CD14-positive monocyte (primary cell): ENCODE measurements around the gene PEX11A. TPM values are rescaled to one million over a fixed set of nuclear protein-coding genes. Genes with fewer than 3 reads are reported as not detected.

Source experiments
- DNase-seq, 3 donors: peaks; one replicate each; pipeline ENCODE4 v3.0.0-alpha.2; 2011 to 2022
- H2AFZ ChIP-seq: 2 replicates; pipeline ENCODE4 v1.6.0; 2012; ENCODE audit warnings: mild to moderate bottlenecking, low read depth, low read length, inconsistent platforms; ENCODE audit not compliant: insufficient read depth, poor library complexity, severe bottlenecking
- H3K27ac ChIP-seq, 2 donors: 1 replicate in 1 of 2; 2 replicates in 1 of 2; pipeline ENCODE4 v1.5.1; 2012 to 2013; ENCODE audit warnings: low read length in 2 of 2, control low read depth in 1 of 2, inconsistent platforms in 1 of 2, low read depth in 1 of 2, mild to moderate bottlenecking in 1 of 2
- H3K27me3 ChIP-seq, 2 donors: one replicate each; pipeline versions ENCODE4 v1.6.0 to v1.6.1; 2011 to 2013; ENCODE audit warnings: low read length in 2 of 2; ENCODE audit not compliant: control insufficient read depth in 2 of 2, insufficient read depth in 2 of 2
- H3K36me3 ChIP-seq, 2 donors: replicated peaks in 1 of 2; 1 replicate in 1 of 2; 2 replicates in 1 of 2; pipeline versions ENCODE4 v1.5.1 to v1.6.1; 2012 to 2013; ENCODE audit warnings: low read length in 2 of 2, control low read depth in 1 of 2, inconsistent platforms in 1 of 2, mild to moderate bottlenecking in 1 of 2; ENCODE audit not compliant: insufficient read depth in 2 of 2, control insufficient read depth in 1 of 2
- H3K4me1 ChIP-seq, 2 donors: 1 replicate in 1 of 2; 2 replicates in 1 of 2; pipeline versions ENCODE4 v1.5.1 to v1.6.1; 2012 to 2013; ENCODE audit warnings: low read length in 2 of 2, control low read depth in 1 of 2, inconsistent platforms in 1 of 2, mild to moderate bottlenecking in 1 of 2, moderate library complexity in 1 of 2; ENCODE audit not compliant: insufficient read depth in 2 of 2, control insufficient read depth in 1 of 2
- H3K4me2 ChIP-seq: replicated peaks from 2 replicates; pipeline ENCODE3; 2012; ENCODE audit warnings: low read length, moderate library complexity, mild to moderate bottlenecking; ENCODE audit not compliant: poor library complexity, severe bottlenecking; ENCODE audit errors: extremely low read depth
- H3K4me3 ChIP-seq, 3 experiments: fragments of 200-600 bp in 1 of 3; sonication (generic) in 1 of 3; replicated peaks in 1 of 3; 1 replicate in 2 of 3; 2 replicates in 1 of 3; pipeline ENCODE4 v1.5.1; 2011 to 2013; ENCODE audit warnings: low read length in 3 of 3, mild to moderate bottlenecking in 3 of 3, control low read depth in 2 of 3, low read depth in 2 of 3, inconsistent platforms in 1 of 3, moderate library complexity in 1 of 3
- H3K79me2 ChIP-seq: 2 replicates; pipeline ENCODE4 v1.6.0; 2012; ENCODE audit warnings: mild to moderate bottlenecking, control low read depth, inconsistent platforms, low read length, moderate library complexity; ENCODE audit not compliant: insufficient read depth
- H3K9ac ChIP-seq: 2 replicates; pipeline ENCODE4 v1.6.0; 2017; ENCODE audit warnings: low read length, mild to moderate bottlenecking; ENCODE audit not compliant: insufficient read depth, poor library complexity, severe bottlenecking
- H3K9me3 ChIP-seq, 2 donors: replicated peaks in 1 of 2; 1 replicate in 1 of 2; 2 replicates in 1 of 2; pipeline versions ENCODE4 v1.5.1 to v1.6.1; 2012 to 2013; ENCODE audit warnings: low read length in 2 of 2, control low read depth in 1 of 2; ENCODE audit not compliant: control insufficient read depth in 1 of 2, insufficient read depth in 1 of 2
- H4K20me1 ChIP-seq: 2 replicates; pipeline ENCODE4 v1.6.0; 2012; ENCODE audit warnings: mild to moderate bottlenecking, low read length, control low read depth, moderate library complexity; ENCODE audit not compliant: insufficient read depth
- H3K27ac Mint-ChIP-seq, 7 donors: one replicate each; pipeline ENCODE4 v1.8.0; 2020; ENCODE audit warnings: mild to moderate bottlenecking in 7 of 7, mixed read lengths in 7 of 7, moderate library complexity in 6 of 7, inconsistent platforms in 2 of 7
- H3K27me3 Mint-ChIP-seq, 3 donors: one replicate each; pipeline ENCODE4 v1.8.0; 2021 to 2022; ENCODE audit warnings: low read depth in 3 of 3, mild to moderate bottlenecking in 3 of 3, mixed read lengths in 3 of 3, moderate library complexity in 3 of 3, inconsistent platforms in 1 of 3
- H3K36me3 Mint-ChIP-seq, 2 donors: one replicate each; pipeline ENCODE4 v1.8.0; 2020; ENCODE audit warnings: mixed read lengths in 2 of 2, inconsistent platforms in 1 of 2, mild to moderate bottlenecking in 1 of 2
- H3K4me1 Mint-ChIP-seq: one replicate; pipeline ENCODE4 v1.8.0; 2020; ENCODE audit warnings: mild to moderate bottlenecking, mixed read lengths
- H3K4me3 Mint-ChIP-seq, 2 donors: one replicate each; pipeline ENCODE4 v1.8.0; 2020; ENCODE audit warnings: mild to moderate bottlenecking in 2 of 2, mixed read lengths in 2 of 2, moderate library complexity in 1 of 2
- H3K9me3 Mint-ChIP-seq, 7 donors: one replicate each; pipeline ENCODE4 v1.8.0; 2020 to 2022; ENCODE audit warnings: mixed read lengths in 7 of 7, mild to moderate bottlenecking in 6 of 7, moderate library complexity in 6 of 7, inconsistent platforms in 2 of 7
- CTCF ChIP-seq: fragments of 200-600 bp; IDR thresholded peaks from one replicate; pipeline ENCODE4 v1.8.0; 2022; ENCODE audit warnings: antibody characterized with exemption, mild to moderate bottlenecking
- WGBS: methylation state at CpG from one replicate; pipeline ENCODE4 v1.1.5; 2013; ENCODE audit warnings: missing lambda C conversion rate; ENCODE audit not compliant: insufficient coverage; 5-methylcytosine and 5-hydroxymethylcytosine counted together
- intact Hi-C, 2 donors: fragments of 100-400 bp; cut with micrococcal nuclease; formaldehyde crosslinking; loops; one replicate each; pipeline versions ENCODE4 v1.15.0 to v1.15.1; 2023
- polyA plus RNA-seq, 3 donors: library from polyadenylated mRNA; depleted of rRNA in 1 of 3; unstranded in 2 of 3; stranded (reverse) in 1 of 3; fragments of 300-500 nt in 2 of 3; fragments of >200 nt in 1 of 3; fragmentation: Illumina TruSeq in 2 of 3; gene quantifications; 1 replicate in 2 of 3; 2 replicates in 1 of 3; pipeline ENCODE4 v1.2.3, GENCODE V29; 2012 to 2021

Gene PEX11A
- polyA plus RNA-seq, 3 donors: 0.72 to 0.84 (median 0.75) TPM

DNA sequence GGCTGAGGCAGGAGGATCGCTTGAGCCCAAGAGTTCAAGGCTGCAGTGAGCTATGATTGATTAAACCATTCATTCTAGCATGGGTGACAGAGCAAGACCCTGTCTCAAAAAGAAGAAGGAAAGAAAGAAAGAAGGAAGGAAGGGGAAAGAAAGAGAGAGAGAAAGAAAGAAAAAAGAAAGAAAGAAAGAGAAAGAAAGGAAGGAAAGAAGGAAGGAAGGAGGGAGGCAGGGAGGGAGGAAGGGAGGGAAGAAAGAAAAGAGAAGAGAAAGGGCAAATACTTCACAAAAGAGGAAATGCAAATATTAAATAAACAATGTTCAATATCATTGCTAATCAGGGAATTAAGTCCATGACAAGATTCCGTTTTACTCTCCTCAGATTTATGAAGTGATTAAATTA lies 31.3 kb downstream of the PEX11A start:
- Histone ChIP-seq H3K79me2 (no peaks in the 10 kb centered on the region), H3K27ac (no peak overlapping the region), H3K4me3 (no peak overlapping the region), H3K4me2 (no peak overlapping the region), H3K9me3 (no peaks in the 10 kb centered on the region), H3K9ac (no peak overlapping the region), H3K36me3 (no peaks in the 10 kb centered on the region), H3K27me3 (peaks cover 22 to 28% of the 10 kb centered on the region in 2 donors), H2AFZ (no peak overlapping the region), H3K4me1 (peaks cover 7 to 14% of the 10 kb centered on the region in 2 donors), H4K20me1 (no peaks in the 10 kb centered on the region)
- H3K4me1 Mint-ChIP-seq: peaks cover 18% of the 10 kb centered on the region
- intact Hi-C loops: no loop called here
- peaks cover 17 to 40% (median 35%) of the 10 kb centered on the region in 3 donors for H3K27me3 Mint-ChIP-seq
- no peak for TF ChIP-seq CTCF
- H3K9me3 Mint-ChIP-seq: peaks cover 0 to 8% (median 6%) of the 10 kb centered on the region in 7 donors
- peaks cover 7 to 12% of the 10 kb centered on the region in 2 donors for H3K36me3 Mint-ChIP-seq
- peak overlapping the region in 1 of 2 donors; percentile 66 for H3K4me3 Mint-ChIP-seq
- H3K27ac Mint-ChIP-seq: no peak overlapping the region
- WGBS: no CpG with 5 or more reads among the region's 2 CpGs
- DNase-seq: no peak

DNA sequence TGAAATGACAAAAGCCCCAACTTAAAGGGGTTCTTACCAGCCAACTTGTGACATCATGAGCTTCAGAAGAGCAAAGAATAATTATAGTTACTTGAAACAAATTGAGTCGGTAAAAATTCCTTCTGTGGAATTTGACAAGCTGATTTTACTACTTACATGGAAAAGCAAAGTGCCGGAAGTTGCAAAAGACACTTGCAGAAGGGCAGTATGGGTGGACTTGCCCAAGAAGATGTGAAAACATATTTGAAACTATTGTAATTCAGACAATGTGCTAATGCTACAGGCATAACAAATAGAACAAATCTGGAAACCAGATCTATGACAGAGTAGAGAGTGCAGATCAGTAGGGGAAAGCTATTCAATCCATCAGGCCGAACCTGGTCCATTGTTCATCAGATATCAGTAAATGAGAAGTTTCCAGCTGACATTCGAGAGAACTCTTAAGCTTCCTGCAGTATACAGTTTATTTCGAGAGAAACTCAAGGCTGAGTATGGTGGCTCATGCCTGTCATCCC lies 32.8 kb downstream of the PEX11A start:
- Histone ChIP-seq H3K9ac (no peak overlapping the region), H3K9me3 (no peaks in the 10 kb centered on the region), H3K36me3 (no peaks in the 10 kb centered on the region), H3K27me3 (peaks cover 30 to 39% of the 10 kb centered on the region in 2 donors), H4K20me1 (no peaks in the 10 kb centered on the region), H3K79me2 (no peaks in the 10 kb centered on the region), H3K4me1 (peaks cover 7 to 14% of the 10 kb centered on the region in 2 donors), H3K4me2 (no peak overlapping the region), H3K27ac (no peak overlapping the region), H2AFZ (no peak overlapping the region), H3K4me3 (no peak overlapping the region)
- TF ChIP-seq CTCF: no peak
- no peak overlapping the region for H3K27ac Mint-ChIP-seq
- H3K36me3 Mint-ChIP-seq: peaks cover 7 to 15% of the 10 kb centered on the region in 2 donors
- peaks cover 0 to 9% (median 7%) of the 10 kb centered on the region in 7 donors for H3K9me3 Mint-ChIP-seq
- intact Hi-C loops: no loop called here
- peaks cover 16% of the 10 kb centered on the region for H3K4me1 Mint-ChIP-seq
- DNase-seq: no peak
- no peak overlapping the region for H3K4me3 Mint-ChIP-seq
- 86% methylated on average over 1 of the region's 5 CpGs for WGBS
- H3K27me3 Mint-ChIP-seq: peaks cover 28 to 53% (median 45%) of the 10 kb centered on the region in 3 donors
